Glutamatergic neuron (in vitro differentiated cells): Measurements from ENCODE around the gene LINGO3. TPM values are rescaled to one million over a fixed set of nuclear protein-coding genes. Genes with fewer than 3 reads are reported as not detected.

Source experiments
- DNase-seq: peaks from one replicate; pipeline ENCODE4 v3.0.0; 2022
- H3K27ac Mint-ChIP-seq: one replicate; pipeline ENCODE4 v1.8.0; 2020; ENCODE audit warnings: mild to moderate bottlenecking, mixed read lengths, inconsistent platforms; ENCODE audit not compliant: unreplicated experiment
- H3K27me3 Mint-ChIP-seq: one replicate; pipeline ENCODE4 v1.8.0; 2020; ENCODE audit warnings: mild to moderate bottlenecking, moderate library complexity, mixed read lengths, inconsistent platforms; ENCODE audit not compliant: unreplicated experiment
- H3K36me3 Mint-ChIP-seq: one replicate; pipeline ENCODE4 v1.8.0; 2020; ENCODE audit warnings: mild to moderate bottlenecking, mixed read lengths, inconsistent platforms; ENCODE audit not compliant: unreplicated experiment
- H3K4me1 Mint-ChIP-seq: one replicate; pipeline ENCODE4 v1.8.0; 2020; ENCODE audit warnings: mild to moderate bottlenecking, low read depth, mixed read lengths, inconsistent platforms; ENCODE audit not compliant: unreplicated experiment
- H3K4me3 Mint-ChIP-seq: one replicate; pipeline ENCODE4 v1.8.0; 2020; ENCODE audit warnings: mild to moderate bottlenecking, mixed read lengths, inconsistent platforms; ENCODE audit not compliant: unreplicated experiment
- H3K9me3 Mint-ChIP-seq: one replicate; pipeline ENCODE4 v1.8.0; 2020; ENCODE audit warnings: mild to moderate bottlenecking, moderate library complexity, mixed read lengths, inconsistent platforms; ENCODE audit not compliant: unreplicated experiment
- total RNA-seq: library from RNA; stranded (reverse); fragmentation: NEBNext Ultra II Directional; extraction: Animal tissue kit (Norgen Biotek cat#: 25700); gene quantifications from one replicate; pipeline ENCODE4 v1.2.1, GENCODE V29; 2021; ENCODE audit not compliant: unreplicated experiment
- TF ChIP-seq, protein P1 (sequence below): fragments of 200-600 bp; sonication (generic); IDR thresholded peaks from one replicate; pipeline ENCODE4 v1.5.0; 2021; ENCODE audit not compliant: partially characterized antibody, unreplicated experiment

LINGO3 gene
- total RNA-seq, 1 donor from 2014 or later, result 0.25 TPM

DNA sequence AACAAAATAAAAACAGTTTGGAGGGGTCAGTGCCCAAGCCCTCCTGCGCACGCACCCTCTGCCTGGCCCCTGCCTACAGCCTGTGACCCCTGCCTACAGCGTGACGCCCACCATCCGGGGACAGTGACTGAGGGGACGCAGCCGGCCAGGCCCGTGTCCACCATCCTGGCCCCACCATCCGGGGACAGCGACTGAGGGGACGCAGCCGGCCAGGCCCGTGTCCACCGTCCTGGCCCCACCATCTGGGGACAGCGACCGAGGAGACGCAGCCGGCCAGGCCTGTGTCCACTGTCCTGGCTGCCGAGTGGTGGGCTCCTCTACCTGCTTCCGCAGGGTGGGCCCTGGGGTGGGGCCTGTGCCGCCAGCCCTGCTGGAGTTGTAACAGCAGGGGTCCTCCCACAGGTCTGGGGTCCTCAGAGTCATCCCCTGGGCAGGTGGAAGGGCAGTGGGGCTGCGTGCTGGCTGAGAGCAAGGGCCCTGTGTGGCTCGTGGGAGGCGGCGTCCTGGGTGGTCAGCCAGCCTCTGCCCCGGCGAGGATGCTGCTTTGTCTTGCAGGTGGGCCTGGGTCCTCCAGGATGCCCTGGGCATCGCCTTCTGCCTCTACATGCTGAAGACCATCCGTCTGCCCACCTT, 34.8 kb upstream of the LINGO3 start:
- TF ChIP-seq, protein P1, sequence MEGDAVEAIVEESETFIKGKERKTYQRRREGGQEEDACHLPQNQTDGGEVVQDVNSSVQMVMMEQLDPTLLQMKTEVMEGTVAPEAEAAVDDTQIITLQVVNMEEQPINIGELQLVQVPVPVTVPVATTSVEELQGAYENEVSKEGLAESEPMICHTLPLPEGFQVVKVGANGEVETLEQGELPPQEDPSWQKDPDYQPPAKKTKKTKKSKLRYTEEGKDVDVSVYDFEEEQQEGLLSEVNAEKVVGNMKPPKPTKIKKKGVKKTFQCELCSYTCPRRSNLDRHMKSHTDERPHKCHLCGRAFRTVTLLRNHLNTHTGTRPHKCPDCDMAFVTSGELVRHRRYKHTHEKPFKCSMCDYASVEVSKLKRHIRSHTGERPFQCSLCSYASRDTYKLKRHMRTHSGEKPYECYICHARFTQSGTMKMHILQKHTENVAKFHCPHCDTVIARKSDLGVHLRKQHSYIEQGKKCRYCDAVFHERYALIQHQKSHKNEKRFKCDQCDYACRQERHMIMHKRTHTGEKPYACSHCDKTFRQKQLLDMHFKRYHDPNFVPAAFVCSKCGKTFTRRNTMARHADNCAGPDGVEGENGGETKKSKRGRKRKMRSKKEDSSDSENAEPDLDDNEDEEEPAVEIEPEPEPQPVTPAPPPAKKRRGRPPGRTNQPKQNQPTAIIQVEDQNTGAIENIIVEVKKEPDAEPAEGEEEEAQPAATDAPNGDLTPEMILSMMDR, result no peak
- H3K4me1 Mint-ChIP-seq, result peaks cover under 1% of the 10 kb centered on the region
- no peak overlapping the region for H3K4me3 Mint-ChIP-seq
- peaks cover 2% of the 10 kb centered on the region for H3K9me3 Mint-ChIP-seq
- H3K27ac Mint-ChIP-seq, result no peak overlapping the region
- DNase-seq, result peak; percentile 14
- no peaks in the 10 kb centered on the region for H3K27me3 Mint-ChIP-seq
- H3K36me3 Mint-ChIP-seq, result no peaks in the 10 kb centered on the region

DNA sequence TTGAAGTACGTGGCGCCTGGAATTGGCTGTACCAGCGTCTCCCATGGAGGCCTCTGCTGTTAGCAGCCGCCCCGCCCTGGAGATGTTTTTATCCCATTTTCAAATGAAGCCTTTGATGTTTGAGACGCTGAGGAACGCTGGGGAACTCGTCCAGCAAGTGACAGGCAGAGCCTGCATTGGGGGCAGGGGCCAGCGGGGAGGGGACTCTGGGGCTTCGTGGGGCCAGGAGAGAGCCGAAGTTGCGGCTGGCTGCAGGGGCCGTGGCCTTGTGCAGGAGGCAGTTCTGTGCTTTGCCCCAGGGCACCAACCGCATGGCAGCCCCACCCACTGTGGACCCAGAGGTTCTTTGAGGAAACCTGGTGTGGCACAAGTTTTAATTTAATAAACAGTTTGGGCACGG, 34.0 kb upstream of the LINGO3 start:
- Mint-ChIP-seq H3K27me3 (no peaks in the 10 kb centered on the region), H3K9me3 (peaks cover 2% of the 10 kb centered on the region), H3K36me3 (no peaks in the 10 kb centered on the region), H3K27ac (no peak overlapping the region), H3K4me1 (peaks cover 6% of the 10 kb centered on the region), H3K4me3 (no peak overlapping the region)
- TF ChIP-seq, protein P1, result no peak
- no peak for DNase-seq

DNA sequence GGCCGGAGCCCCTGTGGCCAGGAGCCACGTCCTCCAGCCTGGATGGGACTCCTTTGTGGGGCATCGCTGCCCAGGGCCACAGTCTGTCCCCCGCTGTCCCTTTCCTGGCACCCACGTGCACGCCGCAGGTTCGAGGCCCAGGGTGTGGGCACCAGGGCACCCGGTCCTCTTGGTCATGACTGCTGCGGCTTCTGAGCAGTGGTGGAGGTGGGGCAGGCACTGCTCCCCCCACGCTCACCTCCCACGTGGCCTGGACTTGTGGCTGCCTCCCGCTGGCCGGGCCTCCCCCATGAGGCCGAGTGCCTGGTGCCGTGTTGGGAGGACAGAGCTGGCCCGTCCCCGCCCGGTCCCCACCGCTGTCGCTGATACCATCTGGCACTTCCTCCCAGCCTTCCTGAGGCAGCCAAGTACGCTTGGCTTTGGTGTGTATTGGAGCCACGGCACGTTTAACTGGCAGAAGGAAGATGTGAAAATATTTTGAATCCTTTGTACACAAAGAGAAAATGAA, 33.3 kb upstream of the LINGO3 start:
- Mint-ChIP-seq H3K36me3 (peaks cover 4% of the 10 kb centered on the region), H3K9me3 (peaks cover 2% of the 10 kb centered on the region), H3K27ac (no peak overlapping the region), H3K4me3 (no peak overlapping the region), H3K27me3 (peaks cover 3% of the 10 kb centered on the region), H3K4me1 (peaks cover 13% of the 10 kb centered on the region)
- TF ChIP-seq, protein P1, result no peak
- no peak for DNase-seq

DNA sequence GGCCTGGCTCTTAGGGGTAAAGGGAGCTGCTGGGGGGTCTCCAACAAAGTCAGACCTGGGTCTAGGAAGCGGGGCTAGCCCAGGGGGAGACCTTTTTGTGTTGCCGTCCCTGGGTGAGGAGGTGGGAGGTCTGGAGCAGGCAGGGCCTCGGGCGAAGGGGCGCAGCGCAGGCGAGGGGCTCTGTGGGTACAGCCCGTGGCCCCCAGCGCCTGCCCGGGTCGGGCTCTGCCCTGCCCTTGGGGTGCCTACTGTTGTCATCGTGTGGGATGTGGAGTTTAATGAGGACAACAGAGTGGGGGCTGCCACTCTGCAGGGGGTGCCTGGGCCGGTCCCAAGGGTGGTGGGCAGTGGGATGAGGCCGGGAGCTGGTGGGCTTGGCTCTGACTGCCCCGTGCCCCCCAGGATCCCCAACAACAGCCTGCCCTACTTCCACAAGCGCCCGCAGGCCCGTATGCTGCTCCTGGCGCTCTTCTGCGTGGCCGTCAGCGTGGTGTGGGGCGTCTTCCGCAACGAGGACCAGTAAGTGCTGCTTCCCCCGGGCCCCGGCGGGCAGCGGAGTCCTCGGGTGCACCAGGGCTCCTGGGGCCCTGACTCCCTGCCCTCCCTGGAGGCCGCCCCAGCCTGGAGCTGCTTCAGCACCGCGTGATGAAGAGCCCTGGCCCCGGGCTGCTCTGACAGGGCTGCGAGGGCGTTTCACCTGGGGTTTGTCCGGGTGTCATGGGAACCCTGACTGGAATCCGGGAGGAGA, 32.7 kb upstream of the LINGO3 start:
- Mint-ChIP-seq H3K4me3 (no peak overlapping the region), H3K27me3 (peaks cover 6% of the 10 kb centered on the region), H3K9me3 (peaks cover 8% of the 10 kb centered on the region), H3K4me1 (peaks cover 19% of the 10 kb centered on the region), H3K27ac (no peak overlapping the region), H3K36me3 (peaks cover 10% of the 10 kb centered on the region)
- TF ChIP-seq, protein P1, result no peak
- no peak for DNase-seq
